ENCODE data around the gene STK24.

The STK24 gene

DNA sequence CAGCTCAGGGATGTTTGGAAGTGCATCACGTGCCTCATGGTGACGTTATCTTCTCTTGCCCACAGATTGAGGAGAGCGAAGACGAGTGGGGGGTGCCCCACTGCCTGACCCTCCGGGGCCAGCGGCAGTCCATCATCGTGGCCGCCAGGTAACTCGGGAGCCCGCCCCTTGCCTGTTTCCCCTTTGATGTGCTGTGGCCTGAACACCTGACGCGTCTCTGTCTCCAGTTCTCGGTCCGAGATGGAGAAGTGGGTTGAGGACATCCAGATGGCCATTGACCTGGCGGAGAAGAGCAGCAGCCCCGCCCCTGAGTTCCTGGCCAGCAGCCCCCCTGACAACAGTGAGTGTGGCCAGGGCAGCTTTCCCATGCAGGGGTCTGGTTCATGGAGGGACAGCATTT, 137.0 kb downstream of the STK24 start:
- TF ChIP-seq, protein P1, sequence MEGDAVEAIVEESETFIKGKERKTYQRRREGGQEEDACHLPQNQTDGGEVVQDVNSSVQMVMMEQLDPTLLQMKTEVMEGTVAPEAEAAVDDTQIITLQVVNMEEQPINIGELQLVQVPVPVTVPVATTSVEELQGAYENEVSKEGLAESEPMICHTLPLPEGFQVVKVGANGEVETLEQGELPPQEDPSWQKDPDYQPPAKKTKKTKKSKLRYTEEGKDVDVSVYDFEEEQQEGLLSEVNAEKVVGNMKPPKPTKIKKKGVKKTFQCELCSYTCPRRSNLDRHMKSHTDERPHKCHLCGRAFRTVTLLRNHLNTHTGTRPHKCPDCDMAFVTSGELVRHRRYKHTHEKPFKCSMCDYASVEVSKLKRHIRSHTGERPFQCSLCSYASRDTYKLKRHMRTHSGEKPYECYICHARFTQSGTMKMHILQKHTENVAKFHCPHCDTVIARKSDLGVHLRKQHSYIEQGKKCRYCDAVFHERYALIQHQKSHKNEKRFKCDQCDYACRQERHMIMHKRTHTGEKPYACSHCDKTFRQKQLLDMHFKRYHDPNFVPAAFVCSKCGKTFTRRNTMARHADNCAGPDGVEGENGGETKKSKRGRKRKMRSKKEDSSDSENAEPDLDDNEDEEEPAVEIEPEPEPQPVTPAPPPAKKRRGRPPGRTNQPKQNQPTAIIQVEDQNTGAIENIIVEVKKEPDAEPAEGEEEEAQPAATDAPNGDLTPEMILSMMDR (IDR thresholded peaks at IDR 0.05; ENCODE audit: low read length) = no peak
- TF ChIP-seq EZH2phosphoT487 (IDR thresholded peaks at IDR 0.05; ENCODE audit: low read length) (no peak), EZH2 (optimal IDR thresholded peaks at IDR 0.05; ENCODE audit: low read depth, low read length) (no peak)
- no peaks in the 10 kb centered on the region for H3K9me2 ChIP-seq (replicated peaks; ENCODE audit: insufficient read depth, low read length)

DNA sequence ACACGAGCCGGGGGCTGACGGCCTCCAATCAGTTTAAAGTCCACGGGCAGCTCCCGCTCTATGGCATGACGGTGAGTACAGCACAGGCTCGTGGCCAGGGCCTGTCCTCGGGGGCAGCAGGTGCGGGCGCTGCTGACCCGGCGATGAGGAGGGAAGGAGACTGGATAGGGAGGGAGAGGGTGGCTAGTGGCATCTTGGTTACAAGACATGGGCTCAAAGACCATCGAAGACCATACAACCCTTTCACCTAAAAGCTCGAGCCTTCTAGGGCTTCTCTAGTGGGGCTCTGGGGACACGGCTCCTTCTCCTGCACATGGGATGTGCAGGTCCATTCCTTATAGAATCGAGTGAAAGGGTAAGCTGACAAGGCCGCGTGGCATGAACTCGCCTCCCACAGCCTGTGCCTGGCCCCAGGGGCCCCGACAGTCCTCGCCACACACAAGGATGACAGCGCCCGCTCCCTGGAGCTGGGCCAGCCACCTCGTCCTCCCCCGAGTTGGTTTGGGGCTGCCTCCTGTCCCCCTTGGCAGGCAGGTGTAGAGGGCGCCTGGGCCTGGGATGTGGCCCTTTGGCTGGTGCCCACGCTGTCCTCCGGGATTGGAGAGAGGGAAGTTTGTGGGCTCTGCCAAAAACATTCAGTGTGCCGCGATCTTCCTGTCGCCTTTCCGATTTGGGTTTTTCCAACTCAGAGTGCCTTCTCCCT, 137.6 kb downstream of the STK24 start:
- Histone ChIP-seq H3K36me3 (replicated peaks; ENCODE audit: insufficient read depth, low read length) (no peaks in the 10 kb centered on the region), H4K20me1 (ENCODE audit: insufficient read depth, low read length) (no peaks in the 10 kb centered on the region), H3F3A (ENCODE audit: insufficient read depth, low read length) (no peaks in the 10 kb centered on the region), H3K4me2 (ENCODE audit: low read depth, low read length) (no peak overlapping the region), H3K4me1 (ENCODE audit: low read length) (no peaks in the 10 kb centered on the region), H3K4me3 (ENCODE audit: low read length) (no peak overlapping the region), H3K9me2 (replicated peaks; ENCODE audit: insufficient read depth, low read length) (no peaks in the 10 kb centered on the region), H3K79me2 (ENCODE audit: low read length) (no peaks in the 10 kb centered on the region), H3K27ac (ENCODE audit: low read length) (no peak overlapping the region), H2AFZ (ENCODE audit: low read length) (no peak overlapping the region), H3K27me3 (replicated peaks; ENCODE audit: insufficient read depth, low read length) (no peaks in the 10 kb centered on the region), H3K9me3 (replicated peaks; ENCODE audit: insufficient read depth, low read length) (no peaks in the 10 kb centered on the region), H3K9ac (ENCODE audit: low read length) (no peak overlapping the region)
- TF ChIP-seq EZH2phosphoT487 (IDR thresholded peaks at IDR 0.05; ENCODE audit: low read length) (no peak), EZH2 (optimal IDR thresholded peaks at IDR 0.05; ENCODE audit: low read depth, low read length) (no peak)
- TF ChIP-seq, protein P1 (IDR thresholded peaks at IDR 0.05; ENCODE audit: low read length) = no peak
- DNase-seq = peak; percentile 4

More for the DNA sequence above, 137.0 kb downstream of the STK24 start:
- Histone ChIP-seq H3K27me3 (replicated peaks; ENCODE audit: insufficient read depth, low read length) (no peaks in the 10 kb centered on the region), H4K20me1 (ENCODE audit: insufficient read depth, low read length) (no peaks in the 10 kb centered on the region), H3K4me2 (ENCODE audit: low read depth, low read length) (no peak overlapping the region), H3K9me3 (replicated peaks; ENCODE audit: insufficient read depth, low read length) (no peaks in the 10 kb centered on the region), H3K9ac (ENCODE audit: low read length) (no peak overlapping the region), H3K36me3 (replicated peaks; ENCODE audit: insufficient read depth, low read length) (no peaks in the 10 kb centered on the region), H3K4me1 (ENCODE audit: low read length) (no peaks in the 10 kb centered on the region), H3K4me3 (ENCODE audit: low read length) (no peak overlapping the region), H3K79me2 (ENCODE audit: low read length) (no peaks in the 10 kb centered on the region), H3K27ac (ENCODE audit: low read length) (no peak overlapping the region), H3F3A (ENCODE audit: insufficient read depth, low read length) (no peaks in the 10 kb centered on the region), H2AFZ (ENCODE audit: low read length) (no peak overlapping the region)
- DNase-seq = no peak

DNA sequence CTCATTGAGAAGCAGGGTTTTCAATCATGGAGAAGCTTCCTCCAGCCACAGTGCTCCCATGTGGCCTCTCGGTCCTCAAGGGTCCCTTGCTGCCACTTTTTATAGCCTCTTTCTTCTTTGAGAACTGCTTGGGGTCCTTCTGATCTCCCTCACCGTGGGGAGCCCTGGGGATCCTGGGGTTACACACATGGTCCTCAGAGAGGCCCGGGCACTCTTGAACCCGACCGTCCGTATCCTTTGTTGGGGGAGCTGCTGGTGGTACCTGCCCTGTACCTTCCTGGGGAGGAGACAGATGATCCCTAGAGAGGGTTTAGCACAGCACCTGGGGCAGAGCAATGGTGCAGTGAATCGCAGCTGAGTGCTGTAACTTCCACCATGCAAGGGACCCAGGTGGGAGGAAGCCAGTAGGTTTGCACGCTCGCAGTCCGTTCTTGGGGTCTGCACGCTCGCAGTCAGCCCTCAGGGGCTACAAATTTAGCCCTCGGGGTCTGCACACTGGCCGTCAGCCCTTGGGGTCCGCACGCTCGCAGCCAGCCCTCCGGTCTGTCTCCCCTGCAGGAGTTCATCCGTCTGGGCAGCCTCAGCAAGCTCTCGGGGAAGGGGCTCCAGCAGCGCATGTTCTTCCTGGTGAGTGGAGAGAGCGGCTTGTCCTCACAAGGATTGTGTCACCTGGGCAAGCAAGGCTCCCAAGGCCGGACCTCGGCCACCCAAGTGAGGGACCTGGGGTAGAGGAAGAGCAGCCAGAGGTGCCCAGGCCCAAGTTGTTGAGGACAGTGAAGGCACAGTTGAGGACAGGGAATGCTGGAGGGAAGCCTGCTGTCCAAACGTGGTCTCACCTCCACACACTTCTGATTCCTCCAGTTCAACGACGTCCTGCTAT, 138.4 kb downstream of the STK24 start:
- Histone ChIP-seq H3K27me3 (replicated peaks; ENCODE audit: insufficient read depth, low read length) (no peaks in the 10 kb centered on the region), H3K4me1 (ENCODE audit: low read length) (no peaks in the 10 kb centered on the region), H3K4me3 (ENCODE audit: low read length) (no peak overlapping the region), H2AFZ (ENCODE audit: low read length) (no peak overlapping the region), H3F3A (ENCODE audit: insufficient read depth, low read length) (no peaks in the 10 kb centered on the region), H3K9me2 (replicated peaks; ENCODE audit: insufficient read depth, low read length) (no peaks in the 10 kb centered on the region), H3K79me2 (ENCODE audit: low read length) (no peaks in the 10 kb centered on the region), H3K27ac (ENCODE audit: low read length) (no peak overlapping the region), H3K4me2 (ENCODE audit: low read depth, low read length) (no peak overlapping the region), H3K9me3 (replicated peaks; ENCODE audit: insufficient read depth, low read length) (no peaks in the 10 kb centered on the region), H3K9ac (ENCODE audit: low read length) (no peak overlapping the region), H3K36me3 (replicated peaks; ENCODE audit: insufficient read depth, low read length) (no peaks in the 10 kb centered on the region), H4K20me1 (ENCODE audit: insufficient read depth, low read length) (no peaks in the 10 kb centered on the region)
- TF ChIP-seq EZH2 (optimal IDR thresholded peaks at IDR 0.05; ENCODE audit: low read depth, low read length) = no peak
- no peak for TF ChIP-seq EZH2phosphoT487 (IDR thresholded peaks at IDR 0.05; ENCODE audit: low read length)
- TF ChIP-seq, protein P1 (IDR thresholded peaks at IDR 0.05; ENCODE audit: low read length) = no peak
- DNase-seq = peak; percentile 2

Data from MM.1S (cell line).